Measurements from ENCODE around the gene IBA57. TPM values are rescaled to one million over a fixed set of nuclear protein-coding genes. Genes with fewer than 3 reads are reported as not detected.

IBA57 gene
- total RNA-seq, 2 experiments from 2014 or later: 9.7 to 10.8 TPM

GRCh38 chr1:228207381-228207810 is 41.8 kb downstream of the IBA57 start:
- no peak for DNase-seq
- CTCF ChIA-PET: no interaction called here
- no peak for ATAC-seq
- intact Hi-C loops (cut with micrococcal nuclease): no loop called here
- no peak overlapping the region for H3K4me3 Mint-ChIP-seq
- no peak overlapping the region for H3K27ac Mint-ChIP-seq
- H3K36me3 Mint-ChIP-seq (ENCODE audit: low read depth): no peaks in the 10 kb centered on the region
- peaks cover 5% of the 10 kb centered on the region for H3K27me3 Mint-ChIP-seq
- TF ChIP-seq, protein P1, sequence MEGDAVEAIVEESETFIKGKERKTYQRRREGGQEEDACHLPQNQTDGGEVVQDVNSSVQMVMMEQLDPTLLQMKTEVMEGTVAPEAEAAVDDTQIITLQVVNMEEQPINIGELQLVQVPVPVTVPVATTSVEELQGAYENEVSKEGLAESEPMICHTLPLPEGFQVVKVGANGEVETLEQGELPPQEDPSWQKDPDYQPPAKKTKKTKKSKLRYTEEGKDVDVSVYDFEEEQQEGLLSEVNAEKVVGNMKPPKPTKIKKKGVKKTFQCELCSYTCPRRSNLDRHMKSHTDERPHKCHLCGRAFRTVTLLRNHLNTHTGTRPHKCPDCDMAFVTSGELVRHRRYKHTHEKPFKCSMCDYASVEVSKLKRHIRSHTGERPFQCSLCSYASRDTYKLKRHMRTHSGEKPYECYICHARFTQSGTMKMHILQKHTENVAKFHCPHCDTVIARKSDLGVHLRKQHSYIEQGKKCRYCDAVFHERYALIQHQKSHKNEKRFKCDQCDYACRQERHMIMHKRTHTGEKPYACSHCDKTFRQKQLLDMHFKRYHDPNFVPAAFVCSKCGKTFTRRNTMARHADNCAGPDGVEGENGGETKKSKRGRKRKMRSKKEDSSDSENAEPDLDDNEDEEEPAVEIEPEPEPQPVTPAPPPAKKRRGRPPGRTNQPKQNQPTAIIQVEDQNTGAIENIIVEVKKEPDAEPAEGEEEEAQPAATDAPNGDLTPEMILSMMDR (IDR thresholded peaks at IDR 0.05): no peak
- H3K9me3 Mint-ChIP-seq: no peaks in the 10 kb centered on the region
- POLR2A ChIA-PET: no interaction called here
- H3K4me1 Mint-ChIP-seq (ENCODE audit: low read depth): no peaks in the 10 kb centered on the region

DNA sequence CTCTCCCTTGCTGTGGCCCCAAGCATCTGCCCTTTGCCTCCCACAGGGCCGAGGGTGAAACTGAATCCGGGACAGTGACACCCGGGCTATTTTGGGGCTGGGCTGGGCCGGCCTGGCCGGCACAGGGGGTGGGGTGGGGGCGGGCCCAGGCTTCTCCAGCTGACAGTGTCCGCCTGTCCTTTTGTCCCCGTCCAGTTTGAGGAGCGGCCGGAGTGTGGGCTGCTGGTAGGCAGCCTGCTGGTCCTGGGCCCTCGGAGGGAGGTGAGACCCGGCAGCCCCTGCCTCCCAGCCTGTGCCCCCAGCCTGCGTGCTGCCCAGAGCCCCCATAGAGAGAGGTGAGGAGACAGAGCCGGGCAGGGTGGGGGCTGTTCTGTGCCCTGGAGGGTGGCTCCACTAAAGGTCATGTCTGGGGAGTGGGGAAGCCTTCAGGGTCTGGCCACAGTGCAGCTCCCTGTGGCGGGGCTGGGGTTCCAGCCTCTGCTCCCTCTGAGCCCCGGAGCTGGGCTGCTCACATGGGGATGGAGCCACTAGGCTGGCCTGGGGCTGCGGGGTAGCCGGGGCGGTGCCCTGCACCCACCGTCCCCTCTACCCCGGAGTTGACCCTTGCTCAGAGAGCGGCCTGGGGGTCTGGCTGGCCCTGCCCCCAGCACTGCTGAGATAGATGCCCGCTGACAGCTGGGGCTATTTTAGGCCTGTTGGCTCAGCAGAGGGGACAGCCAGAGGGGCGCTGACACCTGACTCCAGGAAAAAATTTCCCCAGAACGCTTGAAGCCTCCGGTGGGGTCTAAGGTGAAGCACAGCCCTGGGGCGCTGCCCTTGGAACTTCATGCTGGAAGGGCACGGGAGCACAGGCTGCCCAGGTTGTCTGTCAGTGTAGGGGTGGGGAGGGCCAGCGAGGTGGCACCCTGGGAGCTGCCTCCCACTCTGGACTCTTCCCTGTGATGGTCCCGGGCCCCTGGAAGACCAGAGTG is 42.5 kb downstream of the IBA57 start, which contains the start of gene OBSCN:
TSS of gene OBSCN (plus strand) at position 194 of the 971 bp plus-strand sequence. CDS start 3,740 bp downstream, outside the sequence.
- Mint-ChIP-seq H3K9me3 (no peaks in the 10 kb centered on the region), H3K27me3 (peaks cover 5% of the 10 kb centered on the region), H3K27ac (no peak within 1 kb of the TSS), H3K4me1 (ENCODE audit: low read depth) (no peaks in the 10 kb centered on the region), H3K36me3 (ENCODE audit: low read depth) (no peaks in the 10 kb centered on the region), H3K4me3 (no peak within 1 kb of the TSS)
- TF ChIP-seq, protein P1 (IDR thresholded peaks at IDR 0.05): no peak
- DNase-seq: no peak
- ChIA-PET CTCF (no interaction called here), POLR2A (no interaction called here)
- intact Hi-C loops (cut with micrococcal nuclease): no loop called here
- ATAC-seq: no peak

- Mint-ChIP-seq H3K4me3 (no peak overlapping the region), H3K4me1 (ENCODE audit: low read depth) (peaks cover 2% of the 10 kb centered on the region), H3K9me3 (no peaks in the 10 kb centered on the region), H3K27ac (no peak overlapping the region), H3K27me3 (peaks cover 3% of the 10 kb centered on the region), H3K36me3 (ENCODE audit: low read depth) (no peaks in the 10 kb centered on the region)
- CTCF ChIA-PET: no interaction called here
- TF ChIP-seq, protein P1 (IDR thresholded peaks at IDR 0.05): no peak
- POLR2A ChIA-PET: no interaction called here
- no peak for ATAC-seq
- DNase-seq: no peak
- intact Hi-C loops (cut with micrococcal nuclease): no loop called here
These were observed 43.4 kb downstream of the IBA57 start for GRCh38 chr1:228208831-228209551.

DNA sequence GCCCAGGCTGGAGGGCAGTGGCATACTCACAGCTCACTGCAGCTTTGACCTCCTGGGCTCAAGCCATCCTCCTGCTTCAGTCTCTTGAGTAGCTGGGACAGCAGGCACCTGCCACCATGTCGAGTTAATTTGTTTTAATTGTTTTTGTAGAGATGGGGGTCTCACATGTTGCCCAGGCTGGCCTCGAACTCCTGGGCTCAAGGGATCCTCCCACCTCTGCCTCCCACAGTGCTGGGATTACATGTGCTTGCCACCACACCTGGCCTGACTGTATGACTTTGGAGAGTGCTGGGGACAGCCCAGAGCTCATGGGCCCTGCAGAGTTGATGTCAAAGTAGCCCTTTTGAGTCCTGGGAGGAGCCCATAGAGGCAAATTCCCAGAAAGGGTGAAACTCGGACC is 44.1 kb downstream of the IBA57 start:
- Mint-ChIP-seq H3K36me3 (ENCODE audit: low read depth) (no peaks in the 10 kb centered on the region), H3K4me3 (no peak overlapping the region), H3K9me3 (no peaks in the 10 kb centered on the region), H3K27ac (no peak overlapping the region), H3K4me1 (ENCODE audit: low read depth) (peaks cover 3% of the 10 kb centered on the region), H3K27me3 (peaks cover 3% of the 10 kb centered on the region)
- no peak for ATAC-seq
- TF ChIP-seq, protein P1 (IDR thresholded peaks at IDR 0.05): no peak
- no peak for DNase-seq
- ChIA-PET CTCF (no interaction called here), POLR2A (interaction anchor here (0.7 kb wide), 1 partner anchor 45 kb away, joined by 3 read pairs; no protein-coding TSS in a partner anchor)
- intact Hi-C loops (cut with micrococcal nuclease): no loop called here

All from activated CD8-positive, alpha-beta T cell treated with anti-CD3 and anti-CD28 coated beads for 36 hours (primary cell).